Liver (tissue), 9 donors: ENCODE measurements around the gene RALGPS2. TPM values are rescaled to one million over a fixed set of nuclear protein-coding genes. Genes with fewer than 3 reads are reported as not detected.

Experiments used
- DNase-seq: peaks from one replicate; pipeline ENCODE4 v3.0.0-alpha.2; 2017; ENCODE audit warnings: low spot score
- H3K27ac ChIP-seq, 2 donors: one replicate each; pipeline ENCODE4 v1.7.0; 2013; ENCODE audit warnings: inconsistent platforms in 2 of 2, low read length in 2 of 2, control low read depth in 1 of 2, low read depth in 1 of 2, mild to moderate bottlenecking in 1 of 2
- H3K27me3 ChIP-seq, 4 donors: one replicate each; pipeline versions ENCODE4 v1.6.1 to v1.7.0; 2013; ENCODE audit warnings: low read length in 3 of 4, inconsistent platforms in 1 of 4, mild to moderate bottlenecking in 1 of 4, moderate library complexity in 1 of 4; ENCODE audit not compliant: control insufficient read depth in 4 of 4, insufficient read depth in 4 of 4
- H3K36me3 ChIP-seq, 4 donors: one replicate each; pipeline versions ENCODE4 v1.6.1 to v1.7.0; 2013; ENCODE audit warnings: low read length in 3 of 4, mild to moderate bottlenecking in 3 of 4, low read depth in 1 of 4, moderate library complexity in 1 of 4; ENCODE audit not compliant: control insufficient read depth in 4 of 4, insufficient read depth in 3 of 4
- H3K4me1 ChIP-seq, 4 donors: one replicate each; pipeline versions ENCODE4 v1.6.1 to v1.7.0; 2013; ENCODE audit warnings: low read length in 3 of 4, mild to moderate bottlenecking in 3 of 4, moderate library complexity in 1 of 4; ENCODE audit not compliant: control insufficient read depth in 4 of 4, insufficient read depth in 4 of 4
- H3K4me3 ChIP-seq, 3 donors: one replicate each; pipeline versions ENCODE4 v1.6.1 to v1.7.0; 2013; ENCODE audit warnings: low read length in 3 of 3, control low read depth in 1 of 3, low read depth in 1 of 3, mild to moderate bottlenecking in 1 of 3
- H3K9ac ChIP-seq, 2 donors: one replicate each; pipeline ENCODE4 v1.7.0; 2013; ENCODE audit warnings: low read length in 2 of 2, mild to moderate bottlenecking in 2 of 2, moderate library complexity in 2 of 2, control low read depth in 1 of 2, low read depth in 1 of 2
- H3K9me3 ChIP-seq, 4 donors: one replicate each; pipeline versions ENCODE4 v1.6.1 to v1.7.0; 2013; ENCODE audit warnings: low read length in 3 of 4; ENCODE audit not compliant: control insufficient read depth in 4 of 4
- EGR1 ChIP-seq, 2 donors: IDR thresholded peaks; 2 replicates each; pipeline ENCODE4 v1.6.1; 2016 to 2018; ENCODE audit warnings: antibody characterized with exemption in 2 of 2, low read depth in 2 of 2
- FOXA1 ChIP-seq: IDR thresholded peaks from 2 replicates; pipeline ENCODE4 v1.6.1; 2016; ENCODE audit warnings: antibody characterized with exemption
- FOXA2 ChIP-seq: IDR thresholded peaks from 2 replicates; pipeline ENCODE4 v1.6.1; 2016; ENCODE audit warnings: antibody characterized with exemption
- GABPA ChIP-seq, 2 donors: IDR thresholded peaks in 1 of 2; conservative IDR thresholded peaks in 1 of 2; 2 replicates each; pipeline ENCODE4 v1.6.1; 2016; ENCODE audit warnings: antibody characterized with exemption in 2 of 2, mild to moderate bottlenecking in 1 of 2, moderate library complexity in 1 of 2
- HNF4A ChIP-seq, 2 donors: conservative IDR thresholded peaks; 2 replicates each; pipeline ENCODE4 v1.6.1; 2016; ENCODE audit warnings: antibody characterized with exemption in 2 of 2, mild to moderate bottlenecking in 2 of 2
- HNF4G ChIP-seq: IDR thresholded peaks from 2 replicates; pipeline ENCODE4 v1.6.1; 2016; ENCODE audit warnings: antibody characterized with exemption
- JUND ChIP-seq, 2 donors: IDR thresholded peaks; 2 replicates each; pipeline ENCODE4 v1.6.1; 2016; ENCODE audit warnings: antibody characterized with exemption in 2 of 2
- NR2F2 ChIP-seq: IDR thresholded peaks from 2 replicates; pipeline ENCODE4 v1.6.1; 2016; ENCODE audit warnings: antibody characterized with exemption
- RAD21 ChIP-seq, 2 donors: IDR thresholded peaks; 2 replicates each; pipeline ENCODE4 v1.6.1; 2016; ENCODE audit warnings: antibody characterized with exemption in 2 of 2, mild to moderate bottlenecking in 2 of 2
- RXRA ChIP-seq, 2 donors: IDR thresholded peaks; 2 replicates each; pipeline ENCODE4 v1.6.1; 2017 to 2018; ENCODE audit warnings: antibody characterized with exemption in 2 of 2, mild to moderate bottlenecking in 1 of 2
- TAF1 ChIP-seq: conservative IDR thresholded peaks from 2 replicates; pipeline ENCODE4 v1.6.1; 2016; ENCODE audit warnings: antibody characterized with exemption, mild to moderate bottlenecking
- YY1 ChIP-seq: IDR thresholded peaks from 2 replicates; pipeline ENCODE4 v1.6.1; 2016; ENCODE audit warnings: antibody characterized with exemption, mild to moderate bottlenecking
- WGBS: extraction: QIAGEN DNeasy Blood & Tissue Kit; methylation state at CpG from one replicate; pipeline ENCODE4 v1.1.7; 2013; 5-methylcytosine and 5-hydroxymethylcytosine counted together
- polyA plus RNA-seq, 2 donors: library from polyadenylated mRNA; stranded (reverse) in 1 of 2; unstranded in 1 of 2; fragments of 200-250 nt in 1 of 2; fragments of >200 nt in 1 of 2; fragmentation: Nextera tagmentation in 1 of 2; extraction: Ambion mirVana in 1 of 2; gene quantifications; one replicate each; pipeline versions ENCODE4 v1.2.1 to v1.2.3, GENCODE V29; 2013 to 2015
- total RNA-seq, 2 donors: library from RNA; depleted of rRNA; stranded (reverse); fragments of >200 nt; gene quantifications; one replicate each; pipeline ENCODE4 v1.2.3, GENCODE V29; 2014
- TF ChIP-seq, protein P1 (sequence below): IDR thresholded peaks from 2 replicates; pipeline ENCODE4 v1.6.1; 2016; ENCODE audit warnings: antibody characterized with exemption, mild to moderate bottlenecking
- TF ChIP-seq, protein P2 (sequence below): IDR thresholded peaks from 2 replicates; pipeline ENCODE4 v1.6.1; 2016; ENCODE audit warnings: antibody characterized with exemption
- TF ChIP-seq, protein P3 (sequence below): IDR thresholded peaks from 2 replicates; pipeline ENCODE4 v1.6.1; 2016; ENCODE audit warnings: antibody characterized with exemption
- TF ChIP-seq, protein P4 (sequence below): fragments of 150-350 bp; IDR thresholded peaks from 2 replicates; pipeline ENCODE4 v1.5.1; 2017; ENCODE audit warnings: improper control_type of control experiment, low read depth, low read length; ENCODE audit not compliant: missing input control
- TF ChIP-seq, protein P5 (sequence below): IDR thresholded peaks from 2 replicates; pipeline ENCODE4 v1.6.1; 2016; ENCODE audit warnings: antibody characterized with exemption
- donor health status: healthy.
- donor health status: healthy.
- donor health status: healthy.
- donor health status: healthy.
- donor health status: healthy.

The RALGPS2 gene
- total and polyA plus RNA-seq, 4 donors = 8.1 to 39.2 (median 16.9) TPM

DNA sequence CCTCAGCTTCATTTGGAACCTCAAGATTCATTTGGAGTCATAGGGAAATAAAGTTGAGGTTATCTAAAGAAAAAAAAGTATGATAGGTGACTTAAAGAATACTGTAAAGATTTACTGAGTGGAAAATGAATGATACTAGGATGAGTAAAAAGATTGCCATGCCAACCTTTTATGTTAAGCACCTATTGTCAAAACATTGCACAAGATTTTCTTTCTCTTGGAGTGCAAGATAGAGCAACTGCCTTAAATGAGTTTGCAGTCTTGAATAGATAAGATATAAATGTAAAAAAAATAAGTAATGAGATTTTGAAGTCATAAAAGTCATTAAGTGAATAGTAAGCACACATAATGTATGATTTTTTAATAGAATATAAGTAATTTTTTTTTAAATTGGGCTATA lies 150.9 kb downstream of the RALGPS2 start:
- TF ChIP-seq, protein P1, sequence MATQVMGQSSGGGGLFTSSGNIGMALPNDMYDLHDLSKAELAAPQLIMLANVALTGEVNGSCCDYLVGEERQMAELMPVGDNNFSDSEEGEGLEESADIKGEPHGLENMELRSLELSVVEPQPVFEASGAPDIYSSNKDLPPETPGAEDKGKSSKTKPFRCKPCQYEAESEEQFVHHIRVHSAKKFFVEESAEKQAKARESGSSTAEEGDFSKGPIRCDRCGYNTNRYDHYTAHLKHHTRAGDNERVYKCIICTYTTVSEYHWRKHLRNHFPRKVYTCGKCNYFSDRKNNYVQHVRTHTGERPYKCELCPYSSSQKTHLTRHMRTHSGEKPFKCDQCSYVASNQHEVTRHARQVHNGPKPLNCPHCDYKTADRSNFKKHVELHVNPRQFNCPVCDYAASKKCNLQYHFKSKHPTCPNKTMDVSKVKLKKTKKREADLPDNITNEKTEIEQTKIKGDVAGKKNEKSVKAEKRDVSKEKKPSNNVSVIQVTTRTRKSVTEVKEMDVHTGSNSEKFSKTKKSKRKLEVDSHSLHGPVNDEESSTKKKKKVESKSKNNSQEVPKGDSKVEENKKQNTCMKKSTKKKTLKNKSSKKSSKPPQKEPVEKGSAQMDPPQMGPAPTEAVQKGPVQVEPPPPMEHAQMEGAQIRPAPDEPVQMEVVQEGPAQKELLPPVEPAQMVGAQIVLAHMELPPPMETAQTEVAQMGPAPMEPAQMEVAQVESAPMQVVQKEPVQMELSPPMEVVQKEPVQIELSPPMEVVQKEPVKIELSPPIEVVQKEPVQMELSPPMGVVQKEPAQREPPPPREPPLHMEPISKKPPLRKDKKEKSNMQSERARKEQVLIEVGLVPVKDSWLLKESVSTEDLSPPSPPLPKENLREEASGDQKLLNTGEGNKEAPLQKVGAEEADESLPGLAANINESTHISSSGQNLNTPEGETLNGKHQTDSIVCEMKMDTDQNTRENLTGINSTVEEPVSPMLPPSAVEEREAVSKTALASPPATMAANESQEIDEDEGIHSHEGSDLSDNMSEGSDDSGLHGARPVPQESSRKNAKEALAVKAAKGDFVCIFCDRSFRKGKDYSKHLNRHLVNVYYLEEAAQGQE = no peak
- TF ChIP-seq, protein P2, sequence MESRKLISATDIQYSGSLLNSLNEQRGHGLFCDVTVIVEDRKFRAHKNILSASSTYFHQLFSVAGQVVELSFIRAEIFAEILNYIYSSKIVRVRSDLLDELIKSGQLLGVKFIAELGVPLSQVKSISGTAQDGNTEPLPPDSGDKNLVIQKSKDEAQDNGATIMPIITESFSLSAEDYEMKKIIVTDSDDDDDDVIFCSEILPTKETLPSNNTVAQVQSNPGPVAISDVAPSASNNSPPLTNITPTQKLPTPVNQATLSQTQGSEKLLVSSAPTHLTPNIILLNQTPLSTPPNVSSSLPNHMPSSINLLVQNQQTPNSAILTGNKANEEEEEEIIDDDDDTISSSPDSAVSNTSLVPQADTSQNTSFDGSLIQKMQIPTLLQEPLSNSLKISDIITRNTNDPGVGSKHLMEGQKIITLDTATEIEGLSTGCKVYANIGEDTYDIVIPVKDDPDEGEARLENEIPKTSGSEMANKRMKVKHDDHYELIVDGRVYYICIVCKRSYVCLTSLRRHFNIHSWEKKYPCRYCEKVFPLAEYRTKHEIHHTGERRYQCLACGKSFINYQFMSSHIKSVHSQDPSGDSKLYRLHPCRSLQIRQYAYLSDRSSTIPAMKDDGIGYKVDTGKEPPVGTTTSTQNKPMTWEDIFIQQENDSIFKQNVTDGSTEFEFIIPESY = no peak
- Histone ChIP-seq H3K9ac (no peak overlapping the region), H3K27ac (no peak overlapping the region)

DNA sequence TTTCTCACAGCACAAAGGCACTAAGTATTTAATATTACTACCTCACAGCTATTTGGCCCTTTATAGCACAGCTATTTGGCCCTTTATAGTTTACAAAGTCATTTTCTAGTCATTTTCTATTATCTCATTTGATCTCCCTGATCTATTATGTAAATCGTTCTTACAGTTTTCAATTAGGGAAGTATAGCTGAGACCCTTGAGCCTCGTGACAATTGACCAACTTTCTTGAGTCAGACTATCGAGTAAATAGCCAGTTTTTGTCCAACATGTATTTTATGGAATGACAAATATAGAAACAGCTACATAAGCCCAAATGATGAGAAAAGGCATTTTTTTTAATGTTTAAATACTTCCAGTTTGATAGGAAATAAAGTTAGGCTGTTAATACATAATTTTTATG lies 152.9 kb downstream of the RALGPS2 start:
- H3K9ac ChIP-seq = no peak overlapping the region
- no peak for TF ChIP-seq EGR1 (IDR thresholded peaks at IDR 0.05; ENCODE audit: low read depth in 2 of 2)
- TF ChIP-seq, protein P3, sequence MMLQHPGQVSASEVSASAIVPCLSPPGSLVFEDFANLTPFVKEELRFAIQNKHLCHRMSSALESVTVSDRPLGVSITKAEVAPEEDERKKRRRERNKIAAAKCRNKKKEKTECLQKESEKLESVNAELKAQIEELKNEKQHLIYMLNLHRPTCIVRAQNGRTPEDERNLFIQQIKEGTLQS = no peak
- TF ChIP-seq, protein P4, sequence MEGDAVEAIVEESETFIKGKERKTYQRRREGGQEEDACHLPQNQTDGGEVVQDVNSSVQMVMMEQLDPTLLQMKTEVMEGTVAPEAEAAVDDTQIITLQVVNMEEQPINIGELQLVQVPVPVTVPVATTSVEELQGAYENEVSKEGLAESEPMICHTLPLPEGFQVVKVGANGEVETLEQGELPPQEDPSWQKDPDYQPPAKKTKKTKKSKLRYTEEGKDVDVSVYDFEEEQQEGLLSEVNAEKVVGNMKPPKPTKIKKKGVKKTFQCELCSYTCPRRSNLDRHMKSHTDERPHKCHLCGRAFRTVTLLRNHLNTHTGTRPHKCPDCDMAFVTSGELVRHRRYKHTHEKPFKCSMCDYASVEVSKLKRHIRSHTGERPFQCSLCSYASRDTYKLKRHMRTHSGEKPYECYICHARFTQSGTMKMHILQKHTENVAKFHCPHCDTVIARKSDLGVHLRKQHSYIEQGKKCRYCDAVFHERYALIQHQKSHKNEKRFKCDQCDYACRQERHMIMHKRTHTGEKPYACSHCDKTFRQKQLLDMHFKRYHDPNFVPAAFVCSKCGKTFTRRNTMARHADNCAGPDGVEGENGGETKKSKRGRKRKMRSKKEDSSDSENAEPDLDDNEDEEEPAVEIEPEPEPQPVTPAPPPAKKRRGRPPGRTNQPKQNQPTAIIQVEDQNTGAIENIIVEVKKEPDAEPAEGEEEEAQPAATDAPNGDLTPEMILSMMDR = no peak
- TF ChIP-seq, protein P2 = no peak
- no peak for TF ChIP-seq RXRA (IDR thresholded peaks at IDR 0.05)
- TF ChIP-seq RAD21 (IDR thresholded peaks at IDR 0.05) = no peak
- no peak for TF ChIP-seq YY1
- no peak for TF ChIP-seq TAF1
- TF ChIP-seq FOXA2 = no peak
- no peak for TF ChIP-seq NR2F2
- TF ChIP-seq HNF4G = no peak
- TF ChIP-seq, protein P5, sequence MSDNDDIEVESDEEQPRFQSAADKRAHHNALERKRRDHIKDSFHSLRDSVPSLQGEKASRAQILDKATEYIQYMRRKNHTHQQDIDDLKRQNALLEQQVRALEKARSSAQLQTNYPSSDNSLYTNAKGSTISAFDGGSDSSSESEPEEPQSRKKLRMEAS = no peak
- no peak for TF ChIP-seq GABPA (IDR thresholded peaks at IDR 0.05 in 1 of 2, conservative IDR thresholded peaks at IDR 0.05 in 1 of 2)
- no peak for TF ChIP-seq JUND (IDR thresholded peaks at IDR 0.05)
- TF ChIP-seq HNF4A (conservative IDR thresholded peaks at IDR 0.05) = no peak
- no peak for TF ChIP-seq FOXA1
- TF ChIP-seq, protein P1 = no peak
- H3K9me3 ChIP-seq = no peaks in the 10 kb centered on the region
- no peak overlapping the region for H3K27ac ChIP-seq
- DNase-seq = no peak
- no peak overlapping the region for H3K4me3 ChIP-seq
- peaks cover 0 to 4% (median 0%) of the 10 kb centered on the region in 4 donors for H3K36me3 ChIP-seq
- peaks cover 0 to 2% (median 1%) of the 10 kb centered on the region in 4 donors for H3K4me1 ChIP-seq
- no peaks in the 10 kb centered on the region for H3K27me3 ChIP-seq
- 86% methylated on average over 3 of the region's 3 CpGs for WGBS

More for the DNA sequence above, 150.9 kb downstream of the RALGPS2 start:
- H3K4me3 ChIP-seq = no peak overlapping the region
- no peaks in the 10 kb centered on the region for H3K27me3 ChIP-seq
- H3K9me3 ChIP-seq = no peaks in the 10 kb centered on the region
- H3K4me1 ChIP-seq = peaks cover 2 to 19% (median 15%) of the 10 kb centered on the region in 4 donors
- DNase-seq = no peak
- H3K36me3 ChIP-seq = peaks cover 0 to under 1% (median 0%) of the 10 kb centered on the region in 4 donors
